Sigmoid colon (tissue), 3 donors: ENCODE measurements around the gene ATP2B2.

Experiments used
- POLR2A ChIP-seq, 2 donors: fragments of 450-650 bp; IDR thresholded peaks; one replicate each; pipeline ENCODE4 v1.6.1; 2016; ENCODE audit warnings: antibody characterized with exemption in 2 of 2, mild to moderate bottlenecking in 2 of 2, moderate library complexity in 2 of 2
- TF ChIP-seq, protein P1 (sequence below), 4 experiments: fragments of 450-650 bp in 3 of 4; fragments of 200-600 bp in 1 of 4; IDR thresholded peaks; one replicate each; pipeline ENCODE4 v1.5.1; 2016 to 2019; ENCODE audit warnings: antibody characterized with exemption in 4 of 4, mild to moderate bottlenecking in 3 of 4, moderate library complexity in 2 of 4

DNA sequence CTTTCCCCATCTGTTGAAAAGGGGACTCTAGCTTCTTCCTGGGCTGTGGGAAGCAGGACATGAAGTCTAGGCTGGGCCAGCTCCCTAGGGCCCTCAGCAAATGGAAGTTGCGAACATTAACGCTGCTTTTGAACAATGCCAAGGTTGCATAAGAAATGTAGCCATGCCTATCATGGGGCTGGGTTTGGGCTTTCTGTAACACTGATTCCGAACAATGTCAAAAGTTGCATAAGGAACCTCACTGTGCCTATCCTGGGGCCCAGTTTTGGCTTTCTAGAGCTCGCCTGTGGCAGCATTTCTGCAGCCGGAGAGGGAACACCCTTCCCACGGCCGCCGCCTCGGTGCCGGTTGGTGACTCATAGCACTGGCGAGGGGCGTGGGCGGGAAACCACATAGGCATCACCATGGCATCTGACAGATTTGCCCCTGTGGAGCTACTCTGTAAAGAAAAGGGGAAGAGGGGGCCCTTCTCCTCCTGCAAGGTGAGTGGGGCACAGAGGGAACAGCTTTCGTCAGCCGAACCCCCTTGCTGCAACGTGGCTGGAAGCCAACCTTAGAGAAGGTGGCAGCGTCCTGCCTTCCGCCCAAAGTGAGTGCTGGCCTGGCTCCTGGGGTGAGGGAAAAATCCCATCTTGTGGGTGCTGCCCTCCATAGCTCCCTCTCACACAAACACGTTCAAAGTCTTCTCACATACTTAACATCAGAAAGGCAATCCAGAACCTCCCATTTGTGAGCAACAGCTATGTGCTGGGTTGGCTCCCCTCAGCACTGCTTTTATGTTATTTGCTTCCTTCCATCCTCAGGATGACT, 46.6 kb upstream of the ATP2B2 start:
- TF ChIP-seq, protein P1, sequence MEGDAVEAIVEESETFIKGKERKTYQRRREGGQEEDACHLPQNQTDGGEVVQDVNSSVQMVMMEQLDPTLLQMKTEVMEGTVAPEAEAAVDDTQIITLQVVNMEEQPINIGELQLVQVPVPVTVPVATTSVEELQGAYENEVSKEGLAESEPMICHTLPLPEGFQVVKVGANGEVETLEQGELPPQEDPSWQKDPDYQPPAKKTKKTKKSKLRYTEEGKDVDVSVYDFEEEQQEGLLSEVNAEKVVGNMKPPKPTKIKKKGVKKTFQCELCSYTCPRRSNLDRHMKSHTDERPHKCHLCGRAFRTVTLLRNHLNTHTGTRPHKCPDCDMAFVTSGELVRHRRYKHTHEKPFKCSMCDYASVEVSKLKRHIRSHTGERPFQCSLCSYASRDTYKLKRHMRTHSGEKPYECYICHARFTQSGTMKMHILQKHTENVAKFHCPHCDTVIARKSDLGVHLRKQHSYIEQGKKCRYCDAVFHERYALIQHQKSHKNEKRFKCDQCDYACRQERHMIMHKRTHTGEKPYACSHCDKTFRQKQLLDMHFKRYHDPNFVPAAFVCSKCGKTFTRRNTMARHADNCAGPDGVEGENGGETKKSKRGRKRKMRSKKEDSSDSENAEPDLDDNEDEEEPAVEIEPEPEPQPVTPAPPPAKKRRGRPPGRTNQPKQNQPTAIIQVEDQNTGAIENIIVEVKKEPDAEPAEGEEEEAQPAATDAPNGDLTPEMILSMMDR (IDR thresholded peaks at IDR 0.05): no peak
- TF ChIP-seq POLR2A (IDR thresholded peaks at IDR 0.05): no peak
